Immature natural killer cell (primary cell): ENCODE results near the gene CNTN5. TPM values are rescaled to one million over a fixed set of nuclear protein-coding genes. Genes with fewer than 3 reads are reported as not detected.

ENCODE experiments used
- DNase-seq, 3 donors: peaks; one replicate each; pipeline ENCODE4 v3.0.0; 2022; ENCODE audit warnings: mixed read lengths in 1 of 3
- H3K27ac Mint-ChIP-seq, 6 donors: one replicate each; pipeline ENCODE4 v1.8.0; 2020; ENCODE audit warnings: mixed read lengths in 6 of 6, mild to moderate bottlenecking in 5 of 6, inconsistent platforms in 4 of 6, moderate library complexity in 3 of 6
- H3K27me3 Mint-ChIP-seq, 3 donors: one replicate each; pipeline ENCODE4 v1.8.0; 2020 to 2021; ENCODE audit warnings: low read depth in 3 of 3, mild to moderate bottlenecking in 3 of 3, mixed read lengths in 3 of 3, moderate library complexity in 3 of 3, inconsistent platforms in 1 of 3
- H3K36me3 Mint-ChIP-seq, 3 donors: one replicate each; pipeline ENCODE4 v1.8.0; 2020; ENCODE audit warnings: mixed read lengths in 3 of 3, inconsistent platforms in 2 of 3, mild to moderate bottlenecking in 2 of 3
- H3K4me1 Mint-ChIP-seq, 2 donors: one replicate each; pipeline ENCODE4 v1.8.0; 2020; ENCODE audit warnings: inconsistent platforms in 2 of 2, mild to moderate bottlenecking in 2 of 2, mixed read lengths in 2 of 2, moderate library complexity in 1 of 2
- H3K4me3 Mint-ChIP-seq, 5 donors: one replicate each; pipeline ENCODE4 v1.8.0; 2020; ENCODE audit warnings: mild to moderate bottlenecking in 5 of 5, mixed read lengths in 5 of 5, inconsistent platforms in 3 of 5, moderate library complexity in 3 of 5
- H3K9me3 Mint-ChIP-seq, 6 donors: one replicate each; pipeline ENCODE4 v1.8.0; 2020; ENCODE audit warnings: mild to moderate bottlenecking in 6 of 6, mixed read lengths in 6 of 6, inconsistent platforms in 4 of 6, moderate library complexity in 3 of 6
- polyA plus RNA-seq, 3 donors: library from polyadenylated mRNA; unstranded; fragments of 300-500 nt; fragmentation: Illumina TruSeq; gene quantifications; one replicate each; pipeline ENCODE4 v1.2.3, GENCODE V29; 2021

CNTN5 gene
- polyA plus RNA-seq, 3 donors from 2014 or later: not detected

GRCh38 chr11:100296051-100296679 is 1275.4 kb downstream of the CNTN5 start:
- peaks cover 7 to 21% (median 14%) of the 10 kb centered on the region in 6 donors for H3K9me3 Mint-ChIP-seq
- no peak overlapping the region for H3K4me3 Mint-ChIP-seq
- no peaks in the 10 kb centered on the region for H3K4me1 Mint-ChIP-seq
- no peaks in the 10 kb centered on the region for H3K36me3 Mint-ChIP-seq
- H3K27me3 Mint-ChIP-seq: no peaks in the 10 kb centered on the region
- DNase-seq: no peak
- no peak overlapping the region for H3K27ac Mint-ChIP-seq

DNA sequence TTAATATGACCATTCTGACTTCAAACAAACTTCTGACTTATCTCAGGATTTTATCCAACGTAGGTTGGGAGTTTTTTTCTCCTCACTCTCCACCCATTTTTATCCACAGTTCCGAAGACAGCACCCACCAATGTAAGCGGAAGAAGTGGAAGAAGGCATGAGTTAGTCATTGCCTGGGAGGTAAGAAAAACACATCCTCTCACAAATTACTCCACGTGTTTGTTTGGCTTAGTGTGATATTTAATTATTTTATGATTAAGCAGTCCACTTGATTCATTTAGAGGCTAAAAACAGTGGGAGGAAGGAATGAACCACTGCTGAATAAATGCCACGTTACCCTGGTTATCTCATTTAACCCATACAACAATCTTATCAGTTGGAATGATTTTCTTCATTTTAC is 1276.8 kb downstream of the CNTN5 start:
- no peak overlapping the region for H3K4me3 Mint-ChIP-seq
- no peak for DNase-seq
- no peak overlapping the region for H3K27ac Mint-ChIP-seq
- H3K4me1 Mint-ChIP-seq: no peaks in the 10 kb centered on the region
- peaks cover 5 to 23% (median 13%) of the 10 kb centered on the region in 6 donors for H3K9me3 Mint-ChIP-seq
- no peaks in the 10 kb centered on the region for H3K36me3 Mint-ChIP-seq
- no peaks in the 10 kb centered on the region for H3K27me3 Mint-ChIP-seq

DNA sequence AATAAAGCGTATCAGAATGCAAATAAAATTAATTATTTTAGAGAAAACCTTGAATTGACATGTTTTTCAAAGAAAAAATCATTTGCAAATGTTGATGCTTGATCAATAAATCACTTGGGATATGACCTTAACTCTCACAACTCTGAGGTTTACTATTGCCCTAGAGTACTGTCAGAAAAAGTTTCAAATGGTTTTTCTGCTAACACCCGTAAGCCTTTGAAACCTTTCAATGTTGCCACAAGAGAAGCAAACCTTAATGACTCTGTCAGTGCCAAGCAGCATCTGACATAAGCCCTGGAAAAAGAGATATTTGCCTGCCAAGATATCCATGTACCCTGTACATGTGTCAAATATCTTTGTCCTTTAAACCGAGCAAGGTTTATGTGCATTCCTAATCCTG is 1282.1 kb downstream of the CNTN5 start:
- Mint-ChIP-seq H3K4me3 (no peak overlapping the region), H3K9me3 (peaks cover 5 to 31% (median 10%) of the 10 kb centered on the region in 6 donors), H3K36me3 (no peaks in the 10 kb centered on the region), H3K27me3 (no peaks in the 10 kb centered on the region), H3K27ac (no peak overlapping the region), H3K4me1 (no peaks in the 10 kb centered on the region)
- no peak for DNase-seq

DNA sequence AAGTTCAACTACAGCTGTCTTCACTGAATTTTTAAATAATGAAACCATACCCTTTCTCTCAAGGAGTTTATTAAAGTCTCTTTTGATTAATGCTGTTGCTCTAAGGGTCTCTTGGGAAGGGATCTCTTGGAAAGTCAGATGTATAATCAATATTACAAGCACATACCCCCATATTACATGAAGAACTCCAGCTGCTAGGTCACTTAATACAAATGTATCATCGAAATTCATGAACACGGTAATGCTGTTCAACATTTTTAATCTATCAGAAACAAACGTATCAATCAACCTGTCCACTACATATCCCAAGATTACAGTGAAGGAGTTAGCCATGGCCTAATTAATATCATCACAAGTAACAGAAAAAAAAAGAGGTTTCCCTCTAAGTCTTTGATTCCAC is 1283.1 kb downstream of the CNTN5 start:
- Mint-ChIP-seq H3K27ac (no peak overlapping the region), H3K4me1 (no peaks in the 10 kb centered on the region), H3K4me3 (no peak overlapping the region), H3K9me3 (peaks cover 0 to 27% (median 9%) of the 10 kb centered on the region in 6 donors), H3K36me3 (no peaks in the 10 kb centered on the region), H3K27me3 (no peaks in the 10 kb centered on the region)
- no peak for DNase-seq

DNA sequence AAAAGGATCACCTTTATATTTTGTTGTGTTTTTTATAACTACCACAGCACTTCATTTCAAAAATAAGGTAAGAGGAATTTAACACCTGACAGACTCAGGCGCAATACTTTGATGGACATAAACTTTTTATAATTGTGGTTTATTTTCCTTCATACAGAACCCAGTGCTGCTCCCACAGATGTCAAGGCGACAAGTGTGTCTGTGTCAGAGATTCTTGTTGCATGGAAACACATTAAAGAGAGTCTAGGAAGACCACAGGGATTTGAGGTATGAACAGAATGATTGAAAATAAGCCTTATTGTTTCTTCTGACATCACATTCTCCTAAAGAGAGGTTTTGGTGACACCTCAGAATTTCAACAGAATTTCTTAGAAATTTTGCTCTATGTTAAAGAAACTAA is 1287.5 kb downstream of the CNTN5 start:
- DNase-seq: no peak
- no peaks in the 10 kb centered on the region for H3K27me3 Mint-ChIP-seq
- H3K27ac Mint-ChIP-seq: no peak overlapping the region
- H3K9me3 Mint-ChIP-seq: peaks cover 21 to 47% (median 26%) of the 10 kb centered on the region in 6 donors
- H3K36me3 Mint-ChIP-seq: no peaks in the 10 kb centered on the region
- no peak overlapping the region for H3K4me3 Mint-ChIP-seq
- no peaks in the 10 kb centered on the region for H3K4me1 Mint-ChIP-seq

DNA sequence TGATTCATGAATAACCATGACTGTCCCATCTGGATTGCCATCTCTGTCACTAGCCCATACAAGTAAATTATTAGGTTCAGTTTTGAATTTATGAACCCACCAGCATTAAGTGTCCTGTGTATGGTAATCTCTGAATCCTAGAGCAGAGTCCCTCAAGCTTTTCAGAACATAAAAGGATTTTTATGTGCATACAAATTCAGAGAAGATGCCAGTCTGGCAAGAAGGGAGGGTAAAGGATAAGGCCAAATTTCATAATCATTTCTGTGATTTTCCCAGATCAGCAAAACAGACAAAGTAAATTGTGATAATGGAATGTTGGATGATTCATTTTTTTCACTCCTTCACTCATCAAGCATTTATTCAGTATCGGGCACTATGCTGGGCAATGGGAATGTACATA is 1295.2 kb downstream of the CNTN5 start:
- no peaks in the 10 kb centered on the region for H3K4me1 Mint-ChIP-seq
- H3K27me3 Mint-ChIP-seq: no peaks in the 10 kb centered on the region
- H3K9me3 Mint-ChIP-seq: peaks cover 8 to 40% (median 24%) of the 10 kb centered on the region in 6 donors
- H3K27ac Mint-ChIP-seq: no peak overlapping the region
- no peak for DNase-seq
- no peak overlapping the region for H3K4me3 Mint-ChIP-seq
- H3K36me3 Mint-ChIP-seq: peaks cover 0 to 3% (median 0%) of the 10 kb centered on the region in 3 donors

DNA sequence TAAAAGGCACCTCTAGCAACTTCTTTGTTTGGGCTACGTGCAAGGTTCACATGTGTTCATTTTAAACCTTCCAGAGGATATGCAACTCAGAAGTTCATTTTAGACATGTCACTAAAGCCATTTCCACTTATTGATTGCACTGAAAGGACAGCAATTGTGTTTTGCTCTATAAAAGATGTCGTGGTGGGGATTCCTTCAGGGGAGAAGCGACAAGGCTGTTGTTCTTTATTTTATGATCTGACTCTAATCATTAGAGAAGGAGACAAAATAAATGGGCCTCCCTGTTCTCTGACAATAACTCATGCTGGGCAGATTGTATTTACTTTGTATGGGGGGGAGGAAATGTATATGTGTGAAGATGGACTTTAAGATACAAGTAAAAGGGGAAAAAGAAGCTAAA is 1296.2 kb downstream of the CNTN5 start:
- no peaks in the 10 kb centered on the region for H3K27me3 Mint-ChIP-seq
- no peak overlapping the region for H3K4me3 Mint-ChIP-seq
- H3K4me1 Mint-ChIP-seq: no peaks in the 10 kb centered on the region
- H3K9me3 Mint-ChIP-seq: peaks cover 8 to 41% (median 23%) of the 10 kb centered on the region in 6 donors
- H3K27ac Mint-ChIP-seq: no peak overlapping the region
- H3K36me3 Mint-ChIP-seq: peaks cover 0 to 3% (median 0%) of the 10 kb centered on the region in 3 donors
- DNase-seq: no peak

GRCh38 chr11:100319691-100320090 is 1298.9 kb downstream of the CNTN5 start:
- Mint-ChIP-seq H3K27me3 (peaks cover 0 to 2% (median 0%) of the 10 kb centered on the region in 3 donors), H3K27ac (no peak overlapping the region), H3K9me3 (peaks cover 3 to 29% (median 25%) of the 10 kb centered on the region in 6 donors), H3K4me1 (no peaks in the 10 kb centered on the region), H3K36me3 (peaks cover 0 to 3% (median 0%) of the 10 kb centered on the region in 3 donors), H3K4me3 (no peak overlapping the region)
- no peak for DNase-seq

DNA sequence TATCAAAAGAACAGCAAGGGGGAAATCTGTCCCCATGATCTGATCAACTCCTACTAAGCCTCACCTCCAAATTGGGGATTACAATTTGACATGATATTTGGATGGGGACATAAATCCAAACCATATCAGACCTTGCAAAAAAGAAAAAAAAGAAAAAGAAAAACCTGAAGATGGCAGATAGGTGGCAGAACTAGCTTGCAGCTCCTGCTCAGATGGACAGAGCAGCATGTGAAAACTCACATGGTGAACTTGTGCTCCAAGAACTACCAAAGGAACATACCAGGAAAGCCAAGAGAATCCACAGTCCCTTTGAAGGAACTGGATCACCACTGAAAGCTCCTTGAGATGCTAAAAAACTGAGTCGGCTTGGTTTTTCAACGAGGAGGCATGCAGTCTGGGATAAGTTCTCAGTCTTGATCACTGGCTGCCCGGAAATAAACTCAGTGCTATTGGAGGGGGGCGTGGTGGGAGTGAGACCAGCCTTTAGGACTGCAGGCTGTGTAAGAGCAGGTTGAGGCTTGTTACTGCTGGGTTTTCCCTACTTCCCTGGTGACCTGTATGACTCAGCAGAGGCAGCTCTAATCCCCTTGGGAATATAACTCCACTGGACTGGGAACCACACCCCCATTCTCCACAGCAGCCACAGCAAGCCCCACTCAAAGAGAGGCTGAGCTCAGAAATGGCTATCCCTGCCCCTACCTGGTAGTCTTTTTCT is 1308.0 kb downstream of the CNTN5 start:
- no peak for DNase-seq
- Mint-ChIP-seq H3K4me3 (no peak overlapping the region), H3K36me3 (no peaks in the 10 kb centered on the region), H3K9me3 (peaks cover 11 to 59% (median 41%) of the 10 kb centered on the region in 6 donors), H3K27ac (no peak overlapping the region), H3K27me3 (peaks cover 0 to 3% (median 0%) of the 10 kb centered on the region in 3 donors), H3K4me1 (no peaks in the 10 kb centered on the region)

DNA sequence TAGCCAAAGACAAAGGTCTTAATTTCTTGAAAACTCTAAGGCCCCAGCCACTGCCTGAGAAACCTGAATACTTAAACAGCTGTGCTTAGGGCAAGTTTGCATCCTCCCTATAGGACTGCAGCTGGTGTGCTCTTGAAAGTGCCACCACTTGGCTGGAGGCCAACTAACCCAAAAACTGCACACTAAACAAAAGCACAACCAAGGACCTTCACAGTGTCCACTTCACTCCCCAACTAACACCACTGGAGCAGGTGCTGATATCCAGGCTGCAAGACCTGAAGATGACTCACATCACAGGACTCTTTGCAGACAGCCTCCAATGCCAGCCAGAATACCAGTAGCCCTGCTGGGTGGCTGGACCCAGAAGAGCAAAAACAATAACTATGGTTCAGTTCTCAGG is 1308.6 kb downstream of the CNTN5 start:
- Mint-ChIP-seq H3K36me3 (no peaks in the 10 kb centered on the region), H3K27me3 (peaks cover 0 to 3% (median 0%) of the 10 kb centered on the region in 3 donors), H3K9me3 (peaks cover 13 to 60% (median 43%) of the 10 kb centered on the region in 6 donors), H3K27ac (no peak overlapping the region), H3K4me1 (no peaks in the 10 kb centered on the region), H3K4me3 (no peak overlapping the region)
- DNase-seq: no peak

DNA sequence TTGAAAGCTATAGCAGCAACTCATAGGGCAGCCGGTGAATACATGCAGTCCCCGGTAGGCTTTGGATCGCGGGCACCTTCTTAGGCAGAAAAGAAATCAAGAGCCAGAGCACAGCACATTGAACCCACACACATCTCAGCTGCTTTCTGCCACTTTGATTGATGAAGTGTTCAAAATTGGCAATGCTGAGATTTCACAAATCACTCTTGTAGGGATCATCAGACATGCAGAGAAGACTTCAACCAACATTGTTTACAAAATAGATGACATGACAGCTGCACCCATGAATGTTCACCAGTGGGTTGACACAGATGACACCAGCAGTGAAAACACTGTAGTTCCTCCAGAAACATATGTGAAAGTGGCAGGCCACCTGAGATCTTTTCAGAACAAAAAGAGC is 1316.1 kb downstream of the CNTN5 start:
- peaks cover 0 to 2% (median 0%) of the 10 kb centered on the region in 3 donors for H3K27me3 Mint-ChIP-seq

GRCh38 chr11:100338144-100338840 is 1317.5 kb downstream of the CNTN5 start:
- Mint-ChIP-seq H3K36me3 (no peaks in the 10 kb centered on the region), H3K4me1 (no peaks in the 10 kb centered on the region), H3K27me3 (peaks cover 0 to 2% (median 0%) of the 10 kb centered on the region in 3 donors), H3K9me3 (peaks cover 13 to 59% (median 17%) of the 10 kb centered on the region in 6 donors), H3K27ac (no peak overlapping the region), H3K4me3 (no peak overlapping the region)
- DNase-seq: no peak

More for the DNA sequence above, 1316.1 kb downstream of the CNTN5 start:
- Mint-ChIP-seq H3K36me3 (no peaks in the 10 kb centered on the region), H3K27ac (no peak overlapping the region), H3K9me3 (peaks cover 15 to 62% (median 23%) of the 10 kb centered on the region in 6 donors), H3K4me1 (no peaks in the 10 kb centered on the region), H3K4me3 (no peak overlapping the region)
- DNase-seq: no peak

DNA sequence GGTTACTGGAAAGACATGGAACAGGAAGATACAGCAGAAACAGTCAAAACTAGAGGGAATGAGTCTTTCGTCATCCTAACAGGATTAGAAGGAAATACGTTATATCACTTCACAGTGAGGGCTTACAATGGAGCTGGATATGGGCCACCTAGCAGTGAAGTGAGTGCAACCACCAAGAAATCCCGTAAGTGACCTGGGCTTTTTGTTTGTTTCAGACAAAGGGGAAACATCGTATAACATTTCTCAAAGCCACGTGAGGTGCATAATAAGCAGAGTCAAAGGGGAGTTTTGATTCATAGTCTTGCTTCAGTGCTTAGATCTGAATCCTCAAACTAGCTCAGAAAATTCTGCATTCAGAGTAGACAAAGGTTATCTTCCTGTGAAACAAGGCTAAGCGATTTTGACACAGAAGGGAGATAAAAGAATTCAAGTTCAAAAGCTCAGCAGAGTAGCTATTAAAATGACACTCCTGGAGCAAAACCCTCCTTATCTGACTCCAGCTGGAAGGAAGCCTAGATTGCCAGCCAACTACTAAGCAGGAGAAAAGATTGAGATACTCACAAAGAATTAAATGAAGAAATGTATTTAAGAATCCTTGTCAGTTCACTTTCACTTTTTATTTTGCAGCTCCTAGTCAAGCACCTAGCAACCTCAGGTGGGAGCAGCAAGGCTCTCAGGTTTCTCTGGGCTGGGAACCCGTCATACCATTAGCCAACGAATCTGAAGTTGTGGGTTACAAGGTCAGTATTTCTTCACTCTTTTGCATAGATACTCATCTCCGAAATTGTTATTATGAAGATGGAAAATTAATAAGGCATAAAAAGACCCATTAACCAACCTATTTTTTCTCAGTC is 1319.9 kb downstream of the CNTN5 start:
- Mint-ChIP-seq H3K4me1 (no peaks in the 10 kb centered on the region), H3K27ac (no peak overlapping the region), H3K36me3 (no peaks in the 10 kb centered on the region), H3K9me3 (peaks cover 11 to 43% (median 14%) of the 10 kb centered on the region in 6 donors), H3K4me3 (no peak overlapping the region), H3K27me3 (peaks cover 0 to 2% (median 0%) of the 10 kb centered on the region in 3 donors)
- no peak for DNase-seq
